Tibial artery (tissue), 4 donors: ENCODE measurements around the gene CLEC4M.

Source experiments
- DNase-seq, 2 donors: peaks; one replicate each; pipeline ENCODE4 v3.0.0-alpha.2; 2019
- H3K27ac ChIP-seq, 2 donors: fragments of 200-600 bp; sonication (generic) in 1 of 2; 1 replicate in 1 of 2; 2 replicates in 1 of 2; pipeline ENCODE4 v1.5.1; 2018 to 2019; ENCODE audit warnings: mild to moderate bottlenecking in 1 of 2
- H3K27me3 ChIP-seq, 2 donors: fragments of 200-600 bp; sonication (generic) in 1 of 2; one replicate each; pipeline versions ENCODE4 v1.5.1 to v1.6.0; 2016 to 2019
- H3K36me3 ChIP-seq, 3 donors: fragments of 200-600 bp; sonication (generic) in 2 of 3; one replicate each; pipeline ENCODE4 v1.5.1; 2016 to 2019; ENCODE audit warnings: mild to moderate bottlenecking in 2 of 3
- H3K4me1 ChIP-seq, 4 donors: fragments of 200-600 bp; sonication (generic) in 2 of 4; 1 replicate in 3 of 4; 2 replicates in 1 of 4; pipeline ENCODE4 v1.5.1; 2016 to 2019
- H3K4me3 ChIP-seq, 2 donors: fragments of 200-600 bp; sonication (generic) in 1 of 2; 1 replicate in 1 of 2; 2 replicates in 1 of 2; pipeline ENCODE4 v1.5.1; 2018 to 2019; ENCODE audit warnings: mild to moderate bottlenecking in 2 of 2
- H3K9me3 ChIP-seq, 3 donors: fragments of 200-600 bp; sonication (generic) in 1 of 3; one replicate each; pipeline ENCODE4 v1.5.1; 2016 to 2019
- intact Hi-C: fragments of 100-400 bp; cut with DNase I; formaldehyde crosslinking; loops from one replicate; pipeline ENCODE4 v1.15.0; 2023; ENCODE audit warnings: low total_unique reads
- TF ChIP-seq, protein P1 (sequence below), 2 experiments: fragments of 200-600 bp in 1 of 2; fragments of 450-650 bp in 1 of 2; IDR thresholded peaks; one replicate each; pipeline ENCODE4 v1.5.1; 2017 to 2019; ENCODE audit warnings: antibody characterized with exemption in 2 of 2, mild to moderate bottlenecking in 1 of 2, moderate library complexity in 1 of 2

Gene CLEC4M

DNA sequence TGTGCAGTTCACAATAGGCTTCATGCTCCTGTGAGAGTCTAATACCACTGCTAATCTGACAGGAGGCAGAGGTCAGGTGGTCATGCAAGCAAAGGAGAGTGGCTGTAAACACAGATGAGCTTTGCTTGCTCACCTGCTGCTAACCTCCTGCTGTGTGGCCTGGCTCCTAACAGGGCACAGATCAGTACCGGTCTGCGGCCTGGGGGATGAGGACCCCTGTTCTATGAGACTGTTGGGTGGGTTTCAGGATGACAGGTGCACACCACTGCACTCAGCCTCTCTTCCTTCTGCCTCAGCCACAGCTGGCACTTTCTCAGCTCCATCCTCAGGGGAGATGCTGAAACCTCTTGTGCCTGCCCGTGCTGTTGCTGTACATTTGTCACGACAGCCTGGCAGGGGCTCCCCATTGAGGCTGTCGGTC, 40.8 kb upstream of the CLEC4M start:
- peaks cover 0 to 10% of the 10 kb centered on the region in 2 donors for H3K27me3 ChIP-seq
- no peak for DNase-seq
- H3K9me3 ChIP-seq, result peaks cover 0 to 6% (median 0%) of the 10 kb centered on the region in 3 donors
- TF ChIP-seq, protein P1, sequence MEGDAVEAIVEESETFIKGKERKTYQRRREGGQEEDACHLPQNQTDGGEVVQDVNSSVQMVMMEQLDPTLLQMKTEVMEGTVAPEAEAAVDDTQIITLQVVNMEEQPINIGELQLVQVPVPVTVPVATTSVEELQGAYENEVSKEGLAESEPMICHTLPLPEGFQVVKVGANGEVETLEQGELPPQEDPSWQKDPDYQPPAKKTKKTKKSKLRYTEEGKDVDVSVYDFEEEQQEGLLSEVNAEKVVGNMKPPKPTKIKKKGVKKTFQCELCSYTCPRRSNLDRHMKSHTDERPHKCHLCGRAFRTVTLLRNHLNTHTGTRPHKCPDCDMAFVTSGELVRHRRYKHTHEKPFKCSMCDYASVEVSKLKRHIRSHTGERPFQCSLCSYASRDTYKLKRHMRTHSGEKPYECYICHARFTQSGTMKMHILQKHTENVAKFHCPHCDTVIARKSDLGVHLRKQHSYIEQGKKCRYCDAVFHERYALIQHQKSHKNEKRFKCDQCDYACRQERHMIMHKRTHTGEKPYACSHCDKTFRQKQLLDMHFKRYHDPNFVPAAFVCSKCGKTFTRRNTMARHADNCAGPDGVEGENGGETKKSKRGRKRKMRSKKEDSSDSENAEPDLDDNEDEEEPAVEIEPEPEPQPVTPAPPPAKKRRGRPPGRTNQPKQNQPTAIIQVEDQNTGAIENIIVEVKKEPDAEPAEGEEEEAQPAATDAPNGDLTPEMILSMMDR (IDR thresholded peaks at IDR 0.05), result no peak
- H3K4me1 ChIP-seq, result no peaks in the 10 kb centered on the region
- H3K4me3 ChIP-seq, result no peak overlapping the region
- no peaks in the 10 kb centered on the region for H3K36me3 ChIP-seq
- intact Hi-C loops, result no loop called here
- no peak overlapping the region for H3K27ac ChIP-seq

DNA sequence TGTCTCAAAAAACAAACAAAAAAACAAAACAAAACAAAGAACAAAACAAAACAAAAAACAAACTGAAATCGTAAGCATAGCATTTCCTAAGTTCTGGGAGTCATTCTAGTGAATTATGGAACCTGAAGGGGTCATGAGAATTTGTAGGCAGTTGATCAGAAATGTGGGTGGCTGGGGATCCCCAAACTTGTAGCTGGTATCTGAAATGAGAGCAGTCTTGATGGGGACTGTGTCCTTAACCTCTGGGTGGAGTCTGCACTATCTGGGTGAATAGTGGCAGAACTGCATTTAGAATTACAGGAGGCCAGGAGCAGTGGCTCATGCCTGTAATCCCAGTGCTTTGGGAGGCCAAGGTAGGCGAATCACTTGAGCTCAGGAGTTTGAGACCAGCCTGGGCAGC, 37.3 kb upstream of the CLEC4M start:
- DNase-seq, result no peak
- H3K27ac ChIP-seq, result no peak overlapping the region
- no peaks in the 10 kb centered on the region for H3K36me3 ChIP-seq
- H3K4me3 ChIP-seq, result no peak overlapping the region
- TF ChIP-seq, protein P1 (IDR thresholded peaks at IDR 0.05), result no peak
- no peaks in the 10 kb centered on the region for H3K9me3 ChIP-seq
- no peaks in the 10 kb centered on the region for H3K4me1 ChIP-seq
- intact Hi-C loops, result no loop called here
- peaks cover 0 to 37% of the 10 kb centered on the region in 2 donors for H3K27me3 ChIP-seq

DNA sequence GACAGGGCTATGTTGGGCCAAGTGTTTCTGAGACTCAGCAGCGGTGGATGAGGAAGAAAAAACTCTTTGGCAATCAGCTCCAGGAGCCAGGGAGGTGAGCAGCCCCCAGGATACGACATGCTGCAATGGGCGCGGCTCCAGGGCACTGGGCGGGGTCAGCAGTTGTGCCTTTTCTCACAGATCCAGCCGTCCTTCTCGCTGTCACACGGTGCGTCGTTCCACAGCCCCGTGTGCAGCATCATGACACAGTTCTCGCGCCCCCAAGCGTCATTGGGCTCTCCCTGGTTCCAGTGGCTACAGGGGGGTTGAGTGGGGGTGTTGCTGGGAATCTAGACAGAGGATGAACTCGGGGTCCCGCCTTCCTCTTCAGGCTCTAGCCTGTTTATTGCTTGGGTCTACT, 33.8 kb upstream of the CLEC4M start:
- TF ChIP-seq, protein P1 (IDR thresholded peaks at IDR 0.05), result no peak
- Histone ChIP-seq H3K4me3 (no peak overlapping the region), H3K36me3 (no peaks in the 10 kb centered on the region), H3K27me3 (peaks cover 0 to 54% of the 10 kb centered on the region in 2 donors), H3K4me1 (no peaks in the 10 kb centered on the region), H3K27ac (no peak overlapping the region), H3K9me3 (no peaks in the 10 kb centered on the region)
- no peak for DNase-seq
- intact Hi-C loops, result no loop called here

DNA sequence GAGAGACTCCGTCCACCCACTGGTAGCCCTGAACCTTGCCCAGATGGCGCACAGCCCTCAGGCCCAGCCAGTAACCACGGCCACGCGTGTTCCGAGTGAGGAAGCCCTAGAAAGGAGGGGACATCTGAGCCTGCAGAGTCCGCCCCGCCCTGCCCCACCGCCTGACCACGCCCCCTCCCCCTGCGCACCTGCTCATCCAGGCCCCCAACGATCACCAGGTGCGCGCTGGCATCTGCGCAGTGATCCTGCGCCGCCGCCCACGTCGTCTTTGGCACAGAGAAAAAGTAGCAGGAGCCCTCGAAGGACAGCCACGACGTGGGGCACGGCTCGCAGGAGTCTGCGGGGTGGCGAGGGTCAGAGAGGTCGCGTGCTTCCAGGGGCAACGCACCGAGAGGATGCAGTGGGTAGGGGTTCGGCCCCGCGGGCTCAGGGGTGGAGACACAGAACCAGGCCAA, 33.2 kb upstream of the CLEC4M start:
- intact Hi-C loops, result no loop called here
- H3K4me3 ChIP-seq, result no peak overlapping the region
- TF ChIP-seq, protein P1 (IDR thresholded peaks at IDR 0.05), result no peak
- H3K27me3 ChIP-seq, result peaks cover 0 to 54% of the 10 kb centered on the region in 2 donors
- H3K27ac ChIP-seq, result no peak overlapping the region
- no peak for DNase-seq
- no peaks in the 10 kb centered on the region for H3K9me3 ChIP-seq
- H3K36me3 ChIP-seq, result no peaks in the 10 kb centered on the region
- no peaks in the 10 kb centered on the region for H3K4me1 ChIP-seq

DNA sequence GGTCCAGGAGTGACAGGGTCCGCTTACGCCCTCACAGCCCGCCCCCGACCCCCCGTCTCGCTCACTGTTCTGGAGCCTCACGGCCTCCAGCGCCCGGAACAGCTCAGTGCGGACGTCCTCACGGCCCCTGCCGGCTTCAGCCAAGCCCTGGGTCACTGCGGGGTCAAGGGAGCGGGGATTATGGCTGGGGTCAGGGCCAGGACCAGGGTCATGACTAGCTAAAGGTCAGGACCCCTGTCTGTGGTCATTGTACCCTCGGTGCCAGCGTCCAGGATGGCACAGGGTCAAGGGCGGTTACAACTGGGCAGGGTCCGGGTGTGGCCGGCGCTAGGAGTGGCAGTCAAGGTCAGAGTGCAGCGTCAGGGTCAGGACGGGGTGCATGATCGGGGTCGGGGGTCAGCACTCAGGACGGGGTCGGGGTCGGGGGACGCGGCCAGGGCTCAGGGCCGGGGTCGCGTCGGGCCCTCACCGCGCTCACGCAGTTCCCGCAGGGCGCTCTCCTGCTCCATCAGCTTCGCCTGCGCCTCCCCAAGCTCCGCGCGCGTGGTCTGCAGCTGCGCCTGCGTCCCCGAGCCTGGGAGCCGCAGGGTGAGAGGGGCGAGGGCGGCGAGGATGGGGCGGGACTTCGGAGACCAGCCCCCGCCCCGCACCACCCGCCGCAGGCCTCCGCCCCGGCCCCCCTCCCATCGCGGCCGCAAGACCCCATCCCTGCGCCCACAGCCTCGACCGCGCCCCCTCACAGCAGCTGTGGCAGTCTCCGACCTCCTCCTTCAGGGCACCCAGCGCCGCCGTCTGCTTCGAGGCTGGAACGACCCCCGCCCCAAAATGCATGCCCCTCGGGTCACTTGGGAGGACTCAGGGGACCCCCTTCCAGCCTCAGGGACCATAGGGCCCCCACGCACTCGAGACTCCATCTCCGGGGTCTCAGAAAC, 32.5 kb upstream of the CLEC4M start:
- Histone ChIP-seq H3K9me3 (no peaks in the 10 kb centered on the region), H3K4me3 (no peak overlapping the region), H3K27me3 (peaks cover 0 to 51% of the 10 kb centered on the region in 2 donors), H3K36me3 (no peaks in the 10 kb centered on the region), H3K4me1 (no peaks in the 10 kb centered on the region), H3K27ac (no peak overlapping the region)
- intact Hi-C loops, result no loop called here
- TF ChIP-seq, protein P1 (IDR thresholded peaks at IDR 0.05), result no peak
- DNase-seq, result no peak
